ENCODE results near the gene RPL31.

RPL31 gene

GRCh38 chr2:101052147-101052546 lies 50.1 kb downstream of the RPL31 start:
- no peak overlapping the region for H3K4me3 ChIP-seq (ENCODE audit: low read depth, low read length)
- no peak overlapping the region for H2AFZ ChIP-seq
- no peaks in the 10 kb centered on the region for H3K27me3 ChIP-seq (ENCODE audit: control insufficient read depth, insufficient read depth, low read length)
- no peak overlapping the region for H3K4me2 ChIP-seq (ENCODE audit: low read length)
- no peaks in the 10 kb centered on the region for H3K4me1 ChIP-seq
- no peaks in the 10 kb centered on the region for H3K9me3 ChIP-seq (ENCODE audit: control insufficient read depth, low read length)
- H3K9ac ChIP-seq, result no peak overlapping the region
- H3K36me3 ChIP-seq (ENCODE audit: control insufficient read depth, insufficient read depth, low read length), result no peaks in the 10 kb centered on the region
- no peak overlapping the region for H3K27ac ChIP-seq
- no peaks in the 10 kb centered on the region for H3K79me2 ChIP-seq
- TF ChIP-seq CTCF (IDR thresholded peaks at IDR 0.05), result no peak

GRCh38 chr2:101053117-101053516 lies 51.0 kb downstream of the RPL31 start:
- no peak overlapping the region for H3K4me2 ChIP-seq (ENCODE audit: low read length)
- no peaks in the 10 kb centered on the region for H3K4me1 ChIP-seq
- H3K27ac ChIP-seq, result no peak overlapping the region
- no peaks in the 10 kb centered on the region for H3K27me3 ChIP-seq (ENCODE audit: control insufficient read depth, insufficient read depth, low read length)
- H3K9me3 ChIP-seq (ENCODE audit: control insufficient read depth, low read length), result no peaks in the 10 kb centered on the region
- H3K9ac ChIP-seq, result no peak overlapping the region
- no peaks in the 10 kb centered on the region for H3K79me2 ChIP-seq
- no peak for TF ChIP-seq CTCF (IDR thresholded peaks at IDR 0.05)
- H2AFZ ChIP-seq, result no peak overlapping the region
- H3K4me3 ChIP-seq (ENCODE audit: low read depth, low read length), result no peak overlapping the region
- no peaks in the 10 kb centered on the region for H3K36me3 ChIP-seq (ENCODE audit: control insufficient read depth, insufficient read depth, low read length)
